T-helper 17 cell (primary cell): ENCODE results near the gene ARHGAP19. TPM values are rescaled to one million over a fixed set of nuclear protein-coding genes. Genes with fewer than 3 reads are reported as not detected.

ENCODE experiments used
- total RNA-seq, 4 donors: library from RNA in 2 of 4; stranded (reverse) in 2 of 4; gene quantifications; one replicate each; pipeline ENCODE4 v1.2.3 and lab custom pipeline; 2022 to 2026

ARHGAP19 gene
- total RNA-seq, 2 donors from 2014 or later, result 9.3 to 15.7 TPM

Other genes with a start within 250 kb of the ARHGAP19 start
- under 1 TPM; 0.44 to 0.50 TPM for gene SLIT1, start 106.7 kb downstream of the ARHGAP19 start, total RNA-seq
- 10 to 100 TPM; 24.4 to 26.5 TPM for gene FRAT1, start 26.6 kb upstream of the ARHGAP19 start, total RNA-seq
- gene FRAT2, start 42.1 kb upstream of the ARHGAP19 start, total RNA-seq, result 10 to 100 TPM; 16.8 to 21.7 TPM
- 100 to 1,000 TPM; 138 to 231 TPM for gene RRP12, start 108.7 kb upstream of the ARHGAP19 start, total RNA-seq
- gene PGAM1, start 133.6 kb upstream of the ARHGAP19 start, total RNA-seq, result 100 to 1,000 TPM in 1 of 2 donors, 10 to 100 TPM in 1; 88.6 to 101 TPM
- 10 to 100 TPM; 32.0 to 38.6 TPM for gene EXOSC1, start 153.4 kb upstream of the ARHGAP19 start, total RNA-seq
- 10 to 100 TPM; 14.9 to 15.3 TPM for gene ZDHHC16, start 153.5 kb upstream of the ARHGAP19 start, total RNA-seq
- 10 to 100 TPM; 60.1 to 71.2 TPM for gene MMS19, start 205.8 kb upstream of the ARHGAP19 start, total RNA-seq
- gene UBTD1, start 206.3 kb upstream of the ARHGAP19 start, total RNA-seq, result 1 to 10 TPM; 1.1 to 1.4 TPM